ENCODE measurements around the gene TFPI. TPM values are rescaled to one million over a fixed set of nuclear protein-coding genes. Genes with fewer than 3 reads are reported as not detected.
"Not testable (repeated sequence)": the region's sequence is repeated elsewhere in the genome, so short reads cannot be mapped to it uniquely, and the experiment has no call there.

Gene TFPI
- total and polyA plus RNA-seq, 2 donors (not counting 1 experiment from before 2014, with no cell fraction given), result 117 to 274 TPM

- TF ChIP-seq EZH2 (IDR thresholded peaks at IDR 0.05; ENCODE audit: low read length, missing control alignments) (no peak), CTCF (conservative IDR thresholded peaks at IDR 0.05 in 1 of 2, IDR thresholded peaks at IDR 0.05 in 1 of 2; ENCODE audit: low read depth in 1 of 2, low read length in 2 of 2) (no peak)
- Histone ChIP-seq H3K27me3 (ENCODE audit: control insufficient read depth, insufficient read depth, low read length) (no peaks in the 10 kb centered on the region), H3K4me3 (replicated peaks in 1 of 4; ENCODE audit: control extremely low read depth in 1 of 4, insufficient read depth in 1 of 4, low read depth in 3 of 4, low read length in 4 of 4) (no peak overlapping the region), H3K9me3 (ENCODE audit: control insufficient read depth, insufficient read depth, low read depth, low read length) (no peaks in the 10 kb centered on the region), H3K27ac (ENCODE audit: insufficient read depth, low read length) (no peak overlapping the region), H4K20me1 (ENCODE audit: control insufficient read depth, extremely low read depth, insufficient read depth, low read length) (no peaks in the 10 kb centered on the region), H2AFZ (ENCODE audit: low read length) (no peak overlapping the region), H3K9ac (ENCODE audit: insufficient read depth, low read length) (no peak overlapping the region), H3K36me3 (ENCODE audit: control insufficient read depth, insufficient read depth, low read length) (peaks cover 8% of the 10 kb centered on the region), H3K4me1 (ENCODE audit: control insufficient read depth, extremely low read depth, insufficient read depth, low read length) (no peaks in the 10 kb centered on the region), H3K79me2 (ENCODE audit: control insufficient read depth, insufficient read depth, low read length) (no peaks in the 10 kb centered on the region), H3K4me2 (ENCODE audit: extremely low read depth, insufficient read depth, low read length) (no peak overlapping the region)
- no peak for DNase-seq (ENCODE audit: low read depth in 2 of 2)
Measured at GRCh38 chr2:187514930-187515329, 39.3 kb downstream of the TFPI start.

- H4K20me1 ChIP-seq (ENCODE audit: control insufficient read depth, extremely low read depth, insufficient read depth, low read length); H3K4me2 ChIP-seq (ENCODE audit: extremely low read depth, insufficient read depth, low read length); H2AFZ ChIP-seq (ENCODE audit: low read length); DNase-seq (ENCODE audit: low read depth in 2 of 2); H3K79me2 ChIP-seq (ENCODE audit: control insufficient read depth, insufficient read depth, low read length); H3K27me3 ChIP-seq (ENCODE audit: control insufficient read depth, insufficient read depth, low read length); H3K4me1 ChIP-seq (ENCODE audit: control insufficient read depth, extremely low read depth, insufficient read depth, low read length); H3K36me3 ChIP-seq (ENCODE audit: control insufficient read depth, insufficient read depth, low read length); H3K9me3 ChIP-seq (ENCODE audit: control insufficient read depth, insufficient read depth, low read depth, low read length); H3K9ac ChIP-seq (ENCODE audit: insufficient read depth, low read length); H3K27ac ChIP-seq (ENCODE audit: insufficient read depth, low read length); H3K4me3 ChIP-seq (replicated peaks in 1 of 4; ENCODE audit: control extremely low read depth in 1 of 4, insufficient read depth in 1 of 4, low read depth in 3 of 4, low read length in 4 of 4): not testable (repeated sequence)
Measured at GRCh38 chr2:187514235-187514829, 39.9 kb downstream of the TFPI start.

- H3K27me3 ChIP-seq (ENCODE audit: control insufficient read depth, insufficient read depth, low read length); H3K9me3 ChIP-seq (ENCODE audit: control insufficient read depth, insufficient read depth, low read depth, low read length); H3K36me3 ChIP-seq (ENCODE audit: control insufficient read depth, insufficient read depth, low read length); H3K4me3 ChIP-seq (replicated peaks in 1 of 4; ENCODE audit: control extremely low read depth in 1 of 4, insufficient read depth in 1 of 4, low read depth in 3 of 4, low read length in 4 of 4); DNase-seq (ENCODE audit: low read depth in 2 of 2); H3K9ac ChIP-seq (ENCODE audit: insufficient read depth, low read length); H4K20me1 ChIP-seq (ENCODE audit: control insufficient read depth, extremely low read depth, insufficient read depth, low read length); H3K79me2 ChIP-seq (ENCODE audit: control insufficient read depth, insufficient read depth, low read length); H2AFZ ChIP-seq (ENCODE audit: low read length); H3K4me2 ChIP-seq (ENCODE audit: extremely low read depth, insufficient read depth, low read length); H3K27ac ChIP-seq (ENCODE audit: insufficient read depth, low read length); H3K4me1 ChIP-seq (ENCODE audit: control insufficient read depth, extremely low read depth, insufficient read depth, low read length): not testable (repeated sequence)
Measured at GRCh38 chr2:187513460-187514234, 40.6 kb downstream of the TFPI start.

Measured in fibroblast of lung (primary cell).